Activated CD8-positive, alpha-beta memory T cell treated with anti-CD3 and anti-CD28 coated beads, Interleukin-2, amount 10 ng/mL, durations not matched to agents 7 days and 5 days (primary cell): ENCODE data around the gene ABHD16A. TPM values are rescaled to one million over a fixed set of nuclear protein-coding genes. Genes with fewer than 3 reads are reported as not detected.

Experiments used
- ATAC-seq: fragments of 150-1000 bp; cut with Tn5 transposase; one replicate; pipeline ENCODE4 v1.10.0; 2021; ENCODE audit warnings: moderate library complexity
- CTCF ChIA-PET: fragments of 350-600 bp; sonication (Branson Sonifier 250); formaldehyde crosslinking; loops from one replicate; lab custom pipeline; 2021; ENCODE audit warnings: antibody characterized with exemption; lab: Charles Lee
- DNase-seq: peaks from one replicate; pipeline ENCODE4 v3.0.0-alpha.2; 2020
- H3K27ac Mint-ChIP-seq: one replicate; pipeline ENCODE4 v1.8.0; 2021; ENCODE audit warnings: mild to moderate bottlenecking, mixed read lengths
- H3K27me3 Mint-ChIP-seq: one replicate; pipeline ENCODE4 v1.8.0; 2021; ENCODE audit warnings: mixed read lengths
- H3K36me3 Mint-ChIP-seq: one replicate; pipeline ENCODE4 v1.8.0; 2021; ENCODE audit warnings: mild to moderate bottlenecking, mixed read lengths
- H3K4me1 Mint-ChIP-seq: one replicate; pipeline ENCODE4 v1.8.0; 2021; ENCODE audit warnings: mixed read lengths
- H3K4me3 Mint-ChIP-seq: one replicate; pipeline ENCODE4 v1.8.0; 2021; ENCODE audit warnings: mild to moderate bottlenecking, moderate library complexity, mixed read lengths
- H3K9me3 Mint-ChIP-seq: one replicate; pipeline ENCODE4 v1.8.0; 2022; ENCODE audit warnings: low read depth, mixed read lengths
- total RNA-seq, 2 experiments: library from RNA; stranded (reverse); gene quantifications; one replicate each; pipeline ENCODE4 v1.2.3, GENCODE V29; 2021

ABHD16A gene
- total RNA-seq, 2 experiments from 2014 or later: 49.0 to 56.7 TPM

DNA sequence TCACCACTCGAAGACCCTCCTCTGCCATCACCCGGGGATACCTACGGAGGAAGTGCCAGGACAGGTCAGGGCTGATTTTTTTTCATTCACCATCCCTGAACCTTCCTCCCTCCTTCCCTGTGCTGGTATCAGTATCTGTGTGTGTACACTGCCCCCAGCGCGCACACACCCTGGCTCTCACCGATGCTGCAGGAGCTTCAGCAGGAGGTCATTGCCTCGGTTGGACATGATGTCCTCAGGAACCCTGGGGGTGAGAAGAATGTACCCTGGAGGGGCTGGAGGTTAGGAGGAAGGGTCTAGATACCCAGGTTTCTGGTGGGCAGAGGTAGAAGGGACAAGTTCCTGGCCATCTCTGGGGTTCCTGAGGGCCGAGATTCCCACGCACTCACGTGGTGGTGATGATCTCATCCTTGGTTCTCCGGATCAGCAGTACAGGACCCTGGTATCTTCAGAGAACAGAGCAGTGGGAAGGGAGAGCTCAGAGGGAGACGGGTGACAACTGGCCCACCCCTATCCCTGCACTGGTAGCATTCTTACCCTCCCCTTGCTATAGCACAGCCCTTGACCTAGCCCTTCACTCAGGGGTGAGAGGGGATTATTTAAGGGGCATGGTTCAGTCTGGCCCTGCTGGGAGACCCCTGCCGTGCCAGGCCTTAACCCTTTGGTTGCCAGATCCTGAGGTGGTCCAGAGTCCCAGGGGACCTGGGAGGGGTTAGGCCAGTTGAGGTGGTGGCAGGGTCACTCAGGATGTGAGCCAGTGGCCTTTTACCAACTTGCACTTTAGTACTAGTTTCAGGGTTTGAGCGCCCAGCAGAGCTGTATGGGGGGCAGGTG, 15.0 kb downstream of the ABHD16A start:
- Mint-ChIP-seq H3K27me3 (no peaks in the 10 kb centered on the region), H3K27ac (no peak overlapping the region), H3K4me3 (no peak overlapping the region), H3K36me3 (peaks cover 14% of the 10 kb centered on the region), H3K9me3 (no peaks in the 10 kb centered on the region), H3K4me1 (no peaks in the 10 kb centered on the region)
- CTCF ChIA-PET: interaction anchor here (1.5 kb wide), 1 partner anchor 51 kb away, joined by 3 read pairs; no protein-coding TSS in a partner anchor
- DNase-seq (no peak), ATAC-seq (no peak)

DNA sequence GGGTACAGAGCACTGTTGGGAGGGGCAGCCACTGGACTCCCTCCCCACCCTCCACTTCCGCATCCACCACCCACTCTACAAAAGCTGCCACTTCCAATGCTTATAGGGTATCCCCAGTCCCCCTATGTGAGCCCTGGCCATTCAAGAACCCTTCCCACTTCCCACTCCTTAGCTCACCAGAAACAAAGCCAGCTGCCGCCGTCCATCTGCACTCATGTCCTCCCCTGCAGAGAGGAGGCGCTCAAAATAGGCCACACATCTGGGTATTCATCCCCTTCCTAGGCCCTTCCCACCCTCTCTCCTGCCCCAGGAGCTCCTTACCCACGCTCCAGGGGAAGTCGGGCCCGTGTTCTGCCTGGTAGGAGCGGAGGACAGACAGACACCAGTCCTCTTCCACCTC, 15.8 kb downstream of the ABHD16A start:
- Mint-ChIP-seq H3K27me3 (no peaks in the 10 kb centered on the region), H3K4me3 (no peak overlapping the region), H3K4me1 (no peaks in the 10 kb centered on the region), H3K27ac (no peak overlapping the region), H3K9me3 (no peaks in the 10 kb centered on the region), H3K36me3 (peaks cover 12% of the 10 kb centered on the region)
- DNase-seq: no peak
- no peak for ATAC-seq
- CTCF ChIA-PET: interaction anchor here (1.5 kb wide), 1 partner anchor 52 kb away, joined by 3 read pairs; no protein-coding TSS in a partner anchor

DNA sequence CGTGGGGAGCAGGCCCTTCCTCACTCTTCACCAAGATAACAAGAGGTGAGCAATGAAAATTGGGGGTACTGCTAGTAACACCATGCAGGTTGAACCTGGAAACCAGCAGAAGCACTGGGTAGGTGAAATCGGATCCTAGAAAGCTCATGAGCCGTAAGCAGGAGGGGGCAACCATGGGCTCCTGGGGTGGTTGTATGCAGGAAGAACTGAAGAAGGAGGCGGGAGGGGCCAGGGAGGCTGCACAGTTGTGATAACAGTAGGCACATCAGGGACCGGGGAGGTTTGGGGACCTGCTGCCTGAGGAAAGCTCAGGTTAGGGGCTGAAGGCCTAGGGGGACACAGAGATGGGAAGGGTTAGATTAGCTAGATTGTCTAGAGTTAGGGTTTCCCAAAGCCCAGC, 16.6 kb downstream of the ABHD16A start:
- Mint-ChIP-seq H3K4me3 (no peak overlapping the region), H3K27ac (no peak overlapping the region), H3K27me3 (no peaks in the 10 kb centered on the region), H3K4me1 (peaks cover 2% of the 10 kb centered on the region), H3K36me3 (peaks cover 10% of the 10 kb centered on the region), H3K9me3 (no peaks in the 10 kb centered on the region)
- CTCF ChIA-PET: interaction anchor here (1.5 kb wide), 1 partner anchor 52 kb away, joined by 3 read pairs; no protein-coding TSS in a partner anchor
- DNase-seq (no peak), ATAC-seq (no peak)

DNA sequence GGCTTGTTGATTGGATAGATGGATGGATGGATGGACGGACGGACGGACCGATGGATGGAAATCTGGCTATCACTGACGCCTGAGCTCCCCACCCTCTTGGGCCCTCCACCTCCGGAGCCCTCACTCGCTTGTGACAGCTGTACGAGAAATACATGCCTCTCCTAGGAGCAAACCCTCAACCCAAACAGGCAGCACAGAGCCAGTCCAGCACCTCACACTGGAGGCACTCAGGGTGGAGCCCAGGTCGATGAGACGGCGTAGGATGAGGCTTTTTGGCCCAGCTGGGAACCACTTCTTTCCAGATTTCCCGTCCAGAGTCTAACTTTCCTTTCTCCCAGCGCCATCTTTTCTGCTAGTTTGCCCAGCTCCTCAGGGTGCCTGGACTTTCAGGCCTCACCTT, 19.5 kb downstream of the ABHD16A start:
- no peak for ATAC-seq
- Mint-ChIP-seq H3K4me3 (no peak overlapping the region), H3K4me1 (peaks cover 22% of the 10 kb centered on the region), H3K36me3 (peaks cover 5% of the 10 kb centered on the region), H3K9me3 (no peaks in the 10 kb centered on the region), H3K27me3 (no peaks in the 10 kb centered on the region), H3K27ac (no peak overlapping the region)
- CTCF ChIA-PET: interaction anchor here (0.7 to 2.9 kb wide), 4 partner anchors 29 to 86 kb away, joined by 3 to 9 read pairs (median 6); no protein-coding TSS in a partner anchor
- no peak for DNase-seq

DNA sequence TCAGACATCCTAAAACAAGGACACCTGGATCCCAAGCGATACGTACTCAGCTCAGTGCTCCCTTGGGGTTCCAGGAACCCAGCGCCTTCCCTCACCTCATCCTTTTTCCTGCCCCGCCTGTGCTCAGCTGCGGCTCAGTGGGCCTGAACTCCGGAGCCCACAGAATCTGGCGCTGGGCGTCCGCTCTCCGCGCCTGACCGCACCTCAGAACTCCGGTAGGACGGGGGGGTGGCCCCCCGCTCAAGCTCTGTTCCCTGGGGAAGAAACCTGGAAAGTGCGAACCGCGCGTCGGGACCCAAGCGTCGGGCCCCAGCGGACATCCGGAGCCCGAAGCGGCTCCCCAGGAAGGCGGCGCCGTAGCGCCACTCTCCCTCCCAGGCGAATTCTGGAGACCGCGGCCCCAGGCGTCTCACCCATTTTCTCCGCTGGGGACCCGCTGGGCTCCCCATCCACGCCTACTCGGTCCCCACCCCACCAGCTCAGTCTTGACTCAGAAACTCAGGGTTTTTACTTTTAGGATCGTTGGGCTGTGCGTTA, 21.9 kb downstream of the ABHD16A start:
- peak overlapping the region; percentile 78 for H3K27ac Mint-ChIP-seq
- peak overlapping the region; percentile 71 for H3K4me3 Mint-ChIP-seq
- H3K36me3 Mint-ChIP-seq: no peaks in the 10 kb centered on the region
- peak; percentile 70 for ATAC-seq
- H3K27me3 Mint-ChIP-seq: no peaks in the 10 kb centered on the region
- H3K4me1 Mint-ChIP-seq: peaks cover 34% of the 10 kb centered on the region
- DNase-seq: peak; percentile 57
- H3K9me3 Mint-ChIP-seq: no peaks in the 10 kb centered on the region
- CTCF ChIA-PET: interaction anchor here (0.7 to 2.3 kb wide), 25 partner anchors 10 to 277 kb away, joined by 3 to 28 read pairs (median 4); partner anchors contain the start of genes ABHD16A, HSPA1B, MSH5 and NELFE

DNA sequence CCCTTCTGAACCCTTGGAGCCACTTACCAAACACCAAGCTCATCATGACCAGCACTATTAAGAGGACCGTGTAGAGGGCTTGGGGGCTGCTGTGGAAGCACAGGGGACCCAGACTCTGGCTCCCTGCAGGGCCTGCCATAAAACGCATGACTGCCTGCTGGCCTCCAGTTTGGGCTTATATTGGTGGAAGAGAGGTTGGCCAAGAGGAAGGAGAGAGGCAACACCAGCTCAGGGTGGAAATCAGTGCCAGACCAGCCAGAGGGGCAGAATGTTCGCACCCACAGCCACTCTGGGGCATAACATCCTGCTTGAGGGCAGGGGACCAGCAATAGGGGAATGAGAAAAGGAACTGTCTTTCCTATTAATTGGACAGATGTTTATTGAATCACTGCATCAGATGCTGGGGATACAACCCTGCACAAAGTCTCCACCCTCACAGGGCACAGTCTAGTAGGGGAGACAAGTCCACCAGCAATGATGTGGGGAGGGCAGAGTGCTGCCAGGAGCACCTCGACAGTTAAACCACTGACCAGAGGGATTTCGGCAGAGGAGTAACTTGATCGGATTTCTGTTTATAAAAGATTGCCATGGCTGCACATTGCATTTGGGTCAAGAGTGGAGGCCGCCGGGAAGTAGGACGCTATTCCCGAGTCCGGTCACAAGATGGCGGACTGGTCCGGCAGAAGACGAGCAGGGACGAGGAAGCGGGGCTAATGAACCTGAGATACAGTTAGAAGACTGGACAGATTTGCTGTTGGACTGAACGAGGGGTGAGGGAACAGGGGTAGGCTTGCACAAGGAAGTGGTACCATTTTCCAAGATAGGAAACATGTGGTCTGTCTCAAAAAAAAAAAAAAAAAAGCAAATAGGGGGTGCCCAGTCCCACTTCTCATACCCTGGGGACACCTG, 22.6 kb downstream of the ABHD16A start, which contains the start of gene LY6G5C:
Gene LY6G5C, minus strand, starts transcription at position 842 of the 909 bp plus-strand sequence. Its CDS starts 694 bp downstream, at position 148.
- peak within 1 kb of the TSS; percentile 78 for H3K27ac Mint-ChIP-seq
- CTCF ChIA-PET: interaction anchor here (0.6 to 2.3 kb wide), 27 partner anchors 9 to 278 kb away, joined by 3 to 28 read pairs (median 4); partner anchors contain the start of genes ABHD16A, HSPA1B, MSH5 and NELFE
- H3K9me3 Mint-ChIP-seq: no peaks in the 10 kb centered on the region
- ATAC-seq (peak; percentile 78), DNase-seq (peak; percentile 80)
- H3K4me3 Mint-ChIP-seq: peak within 1 kb of the TSS; percentile 71
- peaks cover 34% of the 10 kb centered on the region for H3K4me1 Mint-ChIP-seq
- H3K36me3 Mint-ChIP-seq: no peaks in the 10 kb centered on the region
- H3K27me3 Mint-ChIP-seq: no peaks in the 10 kb centered on the region

DNA sequence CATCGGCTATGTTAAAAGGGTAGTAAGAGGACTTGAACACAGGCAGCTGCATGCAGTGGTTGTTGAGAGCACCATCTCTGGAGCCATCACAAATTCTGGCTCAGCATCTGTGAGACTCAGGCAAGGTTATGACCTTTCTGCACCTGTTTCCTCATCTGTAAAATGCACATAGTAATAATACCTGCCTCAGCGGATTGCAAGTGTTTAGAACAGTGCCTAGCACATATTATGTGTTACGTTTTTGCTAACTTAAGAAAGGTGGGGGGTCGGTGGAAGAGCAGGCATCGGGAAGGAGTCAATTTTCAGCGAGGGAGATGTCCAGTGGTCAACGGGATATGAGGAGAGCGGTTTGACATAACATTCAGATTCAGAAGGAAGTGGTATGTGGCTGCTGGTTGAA, 25.2 kb downstream of the ABHD16A start:
- DNase-seq (no peak), ATAC-seq (no peak)
- H3K27ac Mint-ChIP-seq: no peak overlapping the region
- no peak overlapping the region for H3K4me3 Mint-ChIP-seq
- H3K4me1 Mint-ChIP-seq: peaks cover 34% of the 10 kb centered on the region
- H3K9me3 Mint-ChIP-seq: no peaks in the 10 kb centered on the region
- no peaks in the 10 kb centered on the region for H3K27me3 Mint-ChIP-seq
- CTCF ChIA-PET: interaction anchor here (0.8 to 1.3 kb wide), 4 partner anchors 60 to 186 kb away, joined by 3 to 6 read pairs (median 4); no protein-coding TSS in a partner anchor
- H3K36me3 Mint-ChIP-seq: peaks cover 4% of the 10 kb centered on the region

DNA sequence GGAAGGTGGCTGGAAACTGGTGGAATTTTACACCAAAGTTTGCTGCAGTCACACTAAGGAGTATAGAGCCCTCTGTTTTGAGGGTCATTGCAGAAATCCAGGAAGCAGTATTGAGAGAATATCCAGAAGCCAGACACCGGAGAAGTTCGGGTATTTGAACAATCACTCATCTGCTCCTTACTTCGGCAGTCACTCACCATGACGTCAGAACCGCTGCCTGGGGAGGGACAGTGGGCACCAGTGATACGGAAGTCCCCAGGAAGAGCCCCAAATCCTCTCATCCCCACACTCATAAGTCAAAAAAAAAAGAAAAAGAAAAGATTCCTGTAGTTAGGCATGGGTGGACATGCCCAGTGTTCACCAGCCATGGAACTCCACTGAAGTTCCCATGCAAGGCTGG, 26.2 kb downstream of the ABHD16A start:
- peaks cover 11% of the 10 kb centered on the region for H3K36me3 Mint-ChIP-seq
- H3K27me3 Mint-ChIP-seq: no peaks in the 10 kb centered on the region
- peaks cover 34% of the 10 kb centered on the region for H3K4me1 Mint-ChIP-seq
- CTCF ChIA-PET: interaction anchor here (0.6 to 0.9 kb wide), 3 partner anchors 61 to 154 kb away, joined by 3 read pairs; no protein-coding TSS in a partner anchor
- DNase-seq (no peak), ATAC-seq (no peak)
- H3K4me3 Mint-ChIP-seq: no peak overlapping the region
- no peaks in the 10 kb centered on the region for H3K9me3 Mint-ChIP-seq
- no peak overlapping the region for H3K27ac Mint-ChIP-seq

DNA sequence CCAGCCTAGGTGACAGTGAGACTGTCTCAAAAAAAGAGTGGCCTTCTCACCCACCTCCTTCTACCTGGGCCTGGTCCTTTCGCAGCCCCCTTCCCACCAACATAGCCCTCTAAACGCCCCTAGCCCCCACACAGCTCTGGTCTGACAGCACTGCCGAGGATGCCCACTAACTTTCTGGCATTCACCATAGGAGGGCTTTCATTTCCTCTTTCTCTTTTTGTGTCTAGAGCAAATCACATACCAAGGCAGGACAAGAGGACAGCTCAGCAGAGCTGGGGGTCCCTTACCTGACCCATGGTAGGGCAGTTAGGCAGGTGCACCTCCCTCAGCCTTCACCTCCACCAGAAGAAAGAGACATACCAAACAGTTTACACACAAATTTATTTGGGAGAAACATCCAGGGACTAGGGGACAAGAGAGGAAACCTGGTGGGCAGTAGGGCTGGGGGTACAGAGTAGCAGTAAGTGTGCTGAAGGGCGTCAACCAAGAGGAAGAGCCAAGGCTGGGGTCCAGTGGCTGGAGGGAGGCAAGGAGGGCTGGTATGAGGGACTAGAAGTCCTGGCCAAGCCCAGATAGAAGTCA, 26.7 kb downstream of the ABHD16A start:
- Mint-ChIP-seq H3K27ac (peak overlapping the region; percentile 17), H3K4me3 (no peak overlapping the region), H3K9me3 (no peaks in the 10 kb centered on the region), H3K4me1 (peaks cover 32% of the 10 kb centered on the region), H3K36me3 (peaks cover 11% of the 10 kb centered on the region), H3K27me3 (no peaks in the 10 kb centered on the region)
- CTCF ChIA-PET: no interaction called here
- ATAC-seq (no peak), DNase-seq (no peak)

DNA sequence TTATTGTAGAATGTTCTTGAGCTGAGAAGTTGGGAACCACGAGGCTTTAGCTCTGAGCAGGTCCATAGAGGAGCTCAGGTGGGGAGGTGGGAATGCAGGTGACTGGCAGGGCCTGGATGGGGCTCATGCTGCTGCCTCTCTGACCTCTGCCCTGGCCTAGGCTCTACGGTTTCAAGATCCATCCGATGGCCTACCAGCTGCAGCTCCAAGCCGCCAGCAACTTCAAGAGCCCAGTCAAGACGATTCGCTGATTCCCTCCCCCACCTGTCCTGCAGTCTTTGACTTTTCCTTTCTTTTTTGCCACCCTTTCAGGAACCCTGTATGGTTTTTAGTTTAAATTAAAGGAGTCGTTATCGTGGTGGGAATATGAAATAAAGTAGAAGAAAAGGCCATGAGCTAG, 33.4 kb downstream of the ABHD16A start, which contains the start of gene LY6G5B:
Gene LY6G5B, plus strand, starts transcription at position 301 of the 400 bp plus-strand sequence. CDS start 975 bp downstream, outside the sequence.
- ATAC-seq (no peak), DNase-seq (no peak)
- Mint-ChIP-seq H3K27ac (peak within 1 kb of the TSS; percentile 12), H3K36me3 (peaks cover 61% of the 10 kb centered on the region), H3K9me3 (no peaks in the 10 kb centered on the region), H3K4me1 (peaks cover 27% of the 10 kb centered on the region), H3K27me3 (no peaks in the 10 kb centered on the region), H3K4me3 (no peak within 1 kb of the TSS)
- CTCF ChIA-PET: interaction anchor here (1.3 to 1.6 kb wide), 2 partner anchors 18 to 122 kb away, joined by 3 read pairs; partner anchors contain the start of gene BAG6

DNA sequence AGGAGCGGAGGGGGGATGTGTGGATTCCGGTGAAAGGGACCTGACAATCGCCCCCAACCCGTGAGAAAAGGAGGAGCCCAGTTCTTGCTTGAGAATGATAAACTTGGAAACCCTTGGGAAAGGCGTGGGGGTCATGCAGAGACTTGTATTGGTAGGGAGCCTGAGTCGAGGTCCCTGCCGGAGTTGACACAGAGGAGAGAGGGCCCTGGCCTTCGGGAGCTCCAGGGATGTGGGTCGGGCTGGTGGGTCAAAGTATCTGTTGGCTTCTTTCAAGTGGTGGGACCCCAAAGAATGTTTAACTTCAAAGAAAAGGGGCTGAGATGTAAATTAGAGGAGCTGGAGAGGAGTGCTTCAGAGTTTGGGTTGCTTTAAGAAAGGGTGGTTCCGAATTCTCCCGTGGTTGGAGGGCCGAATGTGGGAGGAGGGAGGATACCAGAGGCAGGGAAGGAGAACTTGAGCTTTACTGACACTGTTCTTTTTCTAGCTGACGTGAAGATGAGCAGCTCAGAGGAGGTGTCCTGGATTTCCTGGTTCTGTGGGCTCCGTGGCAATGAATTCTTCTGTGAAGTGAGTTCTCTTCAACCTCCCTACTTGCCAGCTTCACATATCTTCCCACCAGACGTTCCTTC, 36.7 kb downstream of the ABHD16A start:
- no peaks in the 10 kb centered on the region for H3K27me3 Mint-ChIP-seq
- H3K4me1 Mint-ChIP-seq: peaks cover 53% of the 10 kb centered on the region
- CTCF ChIA-PET: interaction anchor here (0.9 to 2.0 kb wide), 3 partner anchors 10 to 15 kb away, joined by 3 to 6 read pairs (median 3); partner anchors contain the start of genes BAG6 and LY6G5C
- peak overlapping the region; percentile 90 for H3K4me3 Mint-ChIP-seq
- peaks cover 79% of the 10 kb centered on the region for H3K36me3 Mint-ChIP-seq
- DNase-seq (no peak), ATAC-seq (no peak)
- no peaks in the 10 kb centered on the region for H3K9me3 Mint-ChIP-seq
- peak overlapping the region; percentile 95 for H3K27ac Mint-ChIP-seq
